HS-27A (cell line): ENCODE results near the gene ASXL1.
"Not testable (repeated sequence)": the region's sequence is repeated elsewhere in the genome, so short reads cannot be mapped to it uniquely, and the experiment has no call there.

Source experiments
- DNase-seq: peaks from one replicate; pipeline ENCODE4 v3.0.0-alpha.2; 2012; ENCODE audit warnings: low read depth, missing footprints

The ASXL1 gene

DNA sequence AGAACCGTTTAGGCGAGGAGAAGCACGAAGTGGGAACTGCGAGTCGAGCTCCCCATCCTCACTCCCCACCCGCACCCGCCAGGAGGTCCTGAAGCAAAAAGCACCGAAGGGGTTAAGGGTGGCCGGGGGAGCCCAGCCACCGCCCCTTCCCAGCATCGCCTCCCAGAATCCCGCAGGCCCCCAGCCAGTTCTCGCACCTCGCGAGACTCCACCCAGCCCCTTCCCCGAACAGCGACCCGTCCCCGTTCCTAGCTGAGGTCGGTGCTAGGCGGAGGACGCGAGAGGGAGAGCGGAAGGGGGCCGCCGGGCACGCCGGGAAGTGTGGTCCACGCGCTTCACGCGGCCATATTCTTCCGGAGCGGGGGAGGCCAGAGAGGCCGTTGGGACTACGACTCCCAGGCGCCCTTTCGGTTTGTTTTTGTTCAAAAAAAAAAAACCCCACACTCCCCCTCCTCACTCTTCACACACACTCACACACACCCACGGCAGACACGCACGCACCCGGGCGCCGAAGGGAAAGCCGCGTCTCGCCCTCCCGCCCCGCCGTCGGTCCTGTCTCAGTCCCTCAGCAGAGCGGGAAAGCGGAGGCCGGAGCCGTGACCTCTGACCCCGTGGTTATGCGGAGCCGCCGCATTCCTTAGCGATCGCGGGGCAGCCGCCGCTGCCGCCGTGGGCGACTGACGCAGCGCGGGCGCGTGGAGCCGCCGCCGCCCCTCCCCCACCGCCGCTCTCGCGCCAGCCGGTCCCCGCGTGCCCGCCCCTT, at the start of gene ASXL1:
Gene ASXL1, plus strand, starts transcription at position 463 of the 763 bp plus-strand sequence. CDS start 445 bp downstream, outside the sequence.
- DNase-seq, result peak; percentile 94

DNA sequence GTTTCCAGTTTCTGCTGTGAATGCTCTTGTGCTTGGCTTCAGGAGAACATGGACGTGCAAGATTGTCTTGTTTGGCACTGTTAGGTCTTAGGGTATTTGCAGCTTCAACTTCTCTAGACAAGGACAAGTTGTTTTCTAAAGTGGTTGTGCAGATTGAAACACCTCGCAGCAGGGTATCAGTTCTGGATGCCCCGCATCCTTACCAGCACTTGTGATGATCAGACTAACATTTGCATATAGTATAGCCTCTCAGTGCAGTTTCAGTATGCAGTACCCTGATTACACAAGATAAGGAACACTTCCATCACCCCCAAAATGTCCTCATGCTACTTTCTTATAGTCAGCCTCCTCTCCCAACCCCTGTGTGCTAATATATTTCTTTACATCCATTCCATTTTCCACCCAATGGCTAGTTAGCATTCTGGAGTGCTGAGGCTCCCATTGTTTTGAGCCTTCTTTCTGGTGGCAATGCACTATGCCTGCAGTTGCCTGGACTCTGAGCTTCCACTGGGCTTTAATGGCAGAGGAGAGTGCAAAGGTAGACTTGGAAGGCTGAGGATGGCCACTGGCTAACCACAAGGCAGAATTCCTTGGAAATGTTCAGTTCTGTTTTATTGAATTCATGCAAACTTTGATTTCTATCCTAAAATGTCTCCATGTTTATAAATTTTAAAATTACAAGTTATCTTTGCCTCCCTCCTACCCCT, 45.3 kb upstream of the ASXL1 start:
- no peak for DNase-seq

- DNase-seq, result no peak
Measured at GRCh38 chr20:32314768-32315167, 43.4 kb upstream of the ASXL1 start.

GRCh38 chr20:32315399-32315798, 42.7 kb upstream of the ASXL1 start:
- no peak for DNase-seq

- DNase-seq, result no peak
Measured at GRCh38 chr20:32315891-32316290, 42.2 kb upstream of the ASXL1 start.

GRCh38 chr20:32316667-32317066, 41.5 kb upstream of the ASXL1 start:
- DNase-seq, result no peak

- no peak for DNase-seq
Measured at GRCh38 chr20:32319100-32319499, 39.0 kb upstream of the ASXL1 start.

GRCh38 chr20:32320305-32320704, 37.8 kb upstream of the ASXL1 start:
- DNase-seq, result no peak

- DNase-seq, result no peak
Measured at GRCh38 chr20:32321390-32321789, 36.7 kb upstream of the ASXL1 start.

DNA sequence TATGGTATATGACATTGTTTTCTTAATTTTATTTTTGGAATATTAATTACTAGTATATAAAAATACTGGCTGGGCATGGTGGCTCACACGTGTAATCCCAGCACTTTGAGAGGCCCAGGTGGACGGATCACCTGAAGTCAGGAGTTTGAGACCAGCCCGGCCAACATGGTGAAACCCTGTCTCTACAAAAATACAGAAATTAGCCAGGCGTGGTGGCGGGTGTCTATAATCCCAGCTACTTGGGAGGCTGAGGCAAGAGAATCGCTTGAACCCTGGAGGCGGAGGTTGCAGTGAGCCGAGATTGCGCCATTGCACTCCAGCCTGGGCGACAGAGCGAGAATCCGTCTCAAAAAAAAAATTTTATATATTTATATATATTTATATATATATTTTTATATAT, 35.9 kb upstream of the ASXL1 start:
- DNase-seq, result not testable (repeated sequence)

DNA sequence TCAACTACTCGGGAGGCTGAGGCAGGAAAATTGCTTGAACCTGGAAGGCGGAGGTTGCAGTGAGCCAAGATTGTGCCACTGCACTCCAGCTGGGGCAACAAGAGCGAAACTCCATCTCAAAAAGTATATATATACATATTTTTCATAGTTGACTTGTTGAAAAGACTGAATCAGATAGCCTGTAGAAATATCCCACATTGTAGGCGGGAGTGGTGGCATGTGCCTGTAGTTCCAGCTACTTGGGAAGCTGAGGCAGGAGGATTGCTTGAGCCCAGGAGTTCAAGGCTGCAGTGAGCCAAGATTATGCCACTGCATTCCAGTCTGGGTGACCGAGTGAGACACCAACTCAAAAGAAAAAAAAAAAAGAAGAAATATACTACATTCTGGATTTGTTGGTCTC, 34.4 kb upstream of the ASXL1 start:
- not testable (repeated sequence) for DNase-seq

DNA sequence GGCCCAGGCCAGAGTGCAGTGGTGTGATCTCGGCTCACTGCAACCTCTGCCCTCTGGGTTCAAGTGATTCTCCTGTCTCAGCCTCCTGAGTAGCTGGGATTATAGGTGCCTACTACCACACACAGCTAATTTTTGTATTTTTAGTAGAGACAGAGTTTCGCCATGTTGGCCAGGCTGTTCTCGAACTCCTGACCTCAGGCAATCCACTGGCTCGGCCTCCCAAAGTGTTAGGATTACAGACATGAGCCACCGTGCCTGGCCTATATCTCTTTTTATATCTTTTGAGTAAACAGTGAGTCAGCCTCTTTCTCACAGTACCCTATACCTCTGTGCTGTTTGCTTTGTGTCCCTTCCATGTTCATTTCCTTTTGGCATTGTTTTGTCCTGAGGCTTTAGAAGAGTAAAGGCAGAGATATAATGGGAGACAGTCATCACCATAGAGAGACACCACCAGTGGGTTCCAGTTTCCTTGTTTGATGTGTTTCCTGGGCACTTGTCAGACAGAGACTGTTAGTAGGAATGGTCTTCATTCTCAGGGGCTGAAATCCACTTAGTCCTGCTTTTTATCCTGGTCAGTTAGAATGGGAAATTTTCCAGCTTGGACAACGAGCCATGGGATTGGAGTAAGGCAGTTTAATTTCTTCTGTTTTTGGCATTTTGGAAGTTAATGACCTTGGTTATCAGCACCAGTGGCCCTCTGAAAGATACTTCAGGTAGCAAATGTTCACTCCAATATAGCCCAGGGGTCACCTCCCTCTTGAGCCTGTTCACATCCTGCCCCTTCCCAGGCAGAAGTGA, 32.2 kb upstream of the ASXL1 start:
- DNase-seq, result peak; percentile 47

GRCh38 chr20:32326504-32326845, 31.7 kb upstream of the ASXL1 start:
- DNase-seq, result no peak

DNA sequence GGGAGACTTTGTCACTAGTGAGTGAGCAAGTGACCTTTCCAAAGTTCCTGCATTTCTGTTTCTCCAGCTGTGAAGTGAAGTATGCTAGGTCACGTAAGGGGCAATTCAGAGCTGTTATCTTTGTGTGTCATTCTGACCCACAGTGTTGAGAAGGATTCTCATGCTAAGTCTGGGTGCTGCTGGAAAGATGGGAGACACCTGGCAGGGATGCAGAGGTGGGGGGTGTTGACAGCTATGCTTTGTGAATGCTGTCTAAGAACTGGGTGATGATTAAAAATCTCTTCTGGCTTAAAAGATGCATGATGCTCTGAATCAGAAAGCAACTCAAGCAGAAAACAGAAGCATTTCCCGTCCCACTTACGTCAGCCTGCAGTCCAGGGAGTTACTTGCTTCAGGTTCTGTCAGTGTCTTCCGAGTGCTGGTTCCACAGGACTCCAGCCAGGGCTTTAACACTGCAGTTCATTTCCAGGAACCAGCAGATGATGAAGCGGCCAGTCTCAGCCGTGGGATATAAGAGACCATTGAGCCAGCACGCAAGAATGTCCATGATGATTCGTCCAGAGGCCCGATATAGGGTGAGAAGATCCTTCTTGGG, 30.9 kb upstream of the ASXL1 start:
- no peak for DNase-seq

GRCh38 chr20:32329817-32330554, 28.1 kb upstream of the ASXL1 start:
- no peak for DNase-seq

GRCh38 chr20:32330555-32330897, 27.6 kb upstream of the ASXL1 start:
- no peak for DNase-seq

GRCh38 chr20:32332614-32333013, 25.5 kb upstream of the ASXL1 start:
- DNase-seq, result no peak

- no peak for DNase-seq
Measured at GRCh38 chr20:32333181-32333987, 24.7 kb upstream of the ASXL1 start.

DNA sequence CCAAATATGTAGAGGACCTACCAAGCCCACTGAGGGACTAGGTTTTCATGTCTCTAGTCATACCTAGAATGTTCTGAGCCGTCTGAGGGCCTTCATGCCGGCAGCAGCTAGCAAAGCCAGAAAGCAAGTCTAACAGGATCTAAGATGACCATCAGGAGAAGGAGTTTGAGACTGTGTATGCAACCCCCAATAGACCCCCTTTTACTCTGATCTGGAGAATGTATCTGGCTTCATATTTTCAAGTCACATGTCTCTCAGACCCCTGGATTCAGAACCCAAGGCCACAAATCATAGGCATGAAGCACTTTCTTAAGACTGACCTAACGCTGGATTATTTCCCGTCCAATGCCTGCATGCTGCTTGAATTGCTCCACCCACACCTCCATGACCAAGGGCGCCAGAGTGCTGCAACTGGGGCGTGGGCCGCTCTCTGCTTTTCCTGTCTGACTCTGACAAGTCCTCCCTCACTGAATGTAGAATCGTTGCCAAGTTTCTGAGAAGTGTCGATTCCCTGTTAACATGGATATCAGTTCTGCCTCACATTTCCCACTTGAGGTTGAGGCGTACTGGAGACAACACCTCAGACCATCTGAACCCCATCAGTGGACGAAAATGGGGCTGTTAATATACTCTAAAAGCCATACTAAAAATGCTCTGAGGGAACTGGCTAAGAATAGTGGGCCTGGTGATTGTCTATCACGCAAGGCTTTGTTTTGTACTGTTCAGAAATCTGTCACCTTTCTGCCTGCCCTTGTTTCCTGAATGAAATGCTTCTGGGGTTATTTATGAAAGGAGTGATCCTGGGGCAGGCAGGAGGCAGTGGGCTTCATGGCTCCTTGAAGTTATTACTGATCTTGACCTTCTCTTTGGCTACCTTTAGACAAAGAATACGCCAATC, 23.9 kb upstream of the ASXL1 start:
- DNase-seq, result no peak

DNA sequence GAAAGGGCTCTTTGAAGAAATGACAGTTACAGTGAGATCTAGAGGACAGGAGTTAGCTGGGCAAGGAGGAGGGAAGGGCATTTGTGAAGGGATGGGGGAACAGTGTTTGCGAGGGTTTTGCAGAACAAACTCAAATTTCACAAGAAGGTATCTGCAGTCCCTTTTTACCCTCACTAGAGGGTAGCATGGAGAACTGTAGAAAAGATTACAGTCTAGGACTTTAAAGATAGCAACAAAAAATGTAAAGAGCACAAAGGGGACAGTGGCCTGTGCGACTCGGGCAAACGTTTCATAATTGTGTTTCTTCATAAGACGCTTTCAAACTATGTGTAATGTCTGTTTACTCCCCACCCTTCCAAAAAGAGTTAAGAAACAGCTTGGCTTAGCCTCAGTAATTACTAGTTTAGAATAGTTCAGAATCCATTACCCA, 21.2 kb upstream of the ASXL1 start:
- no peak for DNase-seq
